ENCODE results near the gene MATR3. TPM values are rescaled to one million over a fixed set of nuclear protein-coding genes. Genes with fewer than 3 reads are reported as not detected.

MATR3 gene
- total RNA-seq, 6 experiments from 2014 or later: 43.5 to 73.8 (median 65.3) TPM

DNA sequence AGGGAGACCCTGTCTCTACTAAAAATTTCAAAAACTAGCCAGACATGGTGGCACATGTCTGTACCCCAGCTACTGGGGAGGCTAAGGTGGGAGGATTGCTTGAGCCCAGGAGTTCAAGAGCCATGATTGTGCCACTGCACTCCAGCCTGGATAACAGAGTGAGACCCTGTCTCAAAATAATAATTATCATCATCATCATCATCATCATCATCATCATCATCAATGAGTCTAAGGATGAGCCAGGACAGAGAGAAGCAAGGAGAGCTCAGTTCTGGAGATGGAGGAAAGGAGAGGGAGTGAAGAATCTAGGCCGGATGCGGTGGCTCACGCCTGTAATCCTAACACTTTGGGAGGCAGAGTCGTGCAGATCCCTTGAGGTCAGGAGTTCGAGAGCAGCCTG is 36.7 kb upstream of the MATR3 start:
- no peak for ATAC-seq
- no peaks in the 10 kb centered on the region for H3K27me3 ChIP-seq
- H3K36me3 ChIP-seq: no peaks in the 10 kb centered on the region
- no peaks in the 10 kb centered on the region for H3K9me3 ChIP-seq
- DNase-seq: no peak
- 100% methylated on average over 1 of the region's 5 CpGs for WGBS (ENCODE audit: insufficient coverage, low coverage, low lambda C conversion rate, missing lambda C conversion rate)
- no peak overlapping the region for H3K4me3 ChIP-seq
- intact Hi-C loops (cut with DNase I): no loop called here
- no peak overlapping the region for H3K27ac ChIP-seq
- no peaks in the 10 kb centered on the region for H3K4me1 ChIP-seq
- TF ChIP-seq, protein P1, sequence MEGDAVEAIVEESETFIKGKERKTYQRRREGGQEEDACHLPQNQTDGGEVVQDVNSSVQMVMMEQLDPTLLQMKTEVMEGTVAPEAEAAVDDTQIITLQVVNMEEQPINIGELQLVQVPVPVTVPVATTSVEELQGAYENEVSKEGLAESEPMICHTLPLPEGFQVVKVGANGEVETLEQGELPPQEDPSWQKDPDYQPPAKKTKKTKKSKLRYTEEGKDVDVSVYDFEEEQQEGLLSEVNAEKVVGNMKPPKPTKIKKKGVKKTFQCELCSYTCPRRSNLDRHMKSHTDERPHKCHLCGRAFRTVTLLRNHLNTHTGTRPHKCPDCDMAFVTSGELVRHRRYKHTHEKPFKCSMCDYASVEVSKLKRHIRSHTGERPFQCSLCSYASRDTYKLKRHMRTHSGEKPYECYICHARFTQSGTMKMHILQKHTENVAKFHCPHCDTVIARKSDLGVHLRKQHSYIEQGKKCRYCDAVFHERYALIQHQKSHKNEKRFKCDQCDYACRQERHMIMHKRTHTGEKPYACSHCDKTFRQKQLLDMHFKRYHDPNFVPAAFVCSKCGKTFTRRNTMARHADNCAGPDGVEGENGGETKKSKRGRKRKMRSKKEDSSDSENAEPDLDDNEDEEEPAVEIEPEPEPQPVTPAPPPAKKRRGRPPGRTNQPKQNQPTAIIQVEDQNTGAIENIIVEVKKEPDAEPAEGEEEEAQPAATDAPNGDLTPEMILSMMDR (IDR thresholded peaks at IDR 0.05): no peak
- TF ChIP-seq POLR2A (IDR thresholded peaks at IDR 0.05): no peak

DNA sequence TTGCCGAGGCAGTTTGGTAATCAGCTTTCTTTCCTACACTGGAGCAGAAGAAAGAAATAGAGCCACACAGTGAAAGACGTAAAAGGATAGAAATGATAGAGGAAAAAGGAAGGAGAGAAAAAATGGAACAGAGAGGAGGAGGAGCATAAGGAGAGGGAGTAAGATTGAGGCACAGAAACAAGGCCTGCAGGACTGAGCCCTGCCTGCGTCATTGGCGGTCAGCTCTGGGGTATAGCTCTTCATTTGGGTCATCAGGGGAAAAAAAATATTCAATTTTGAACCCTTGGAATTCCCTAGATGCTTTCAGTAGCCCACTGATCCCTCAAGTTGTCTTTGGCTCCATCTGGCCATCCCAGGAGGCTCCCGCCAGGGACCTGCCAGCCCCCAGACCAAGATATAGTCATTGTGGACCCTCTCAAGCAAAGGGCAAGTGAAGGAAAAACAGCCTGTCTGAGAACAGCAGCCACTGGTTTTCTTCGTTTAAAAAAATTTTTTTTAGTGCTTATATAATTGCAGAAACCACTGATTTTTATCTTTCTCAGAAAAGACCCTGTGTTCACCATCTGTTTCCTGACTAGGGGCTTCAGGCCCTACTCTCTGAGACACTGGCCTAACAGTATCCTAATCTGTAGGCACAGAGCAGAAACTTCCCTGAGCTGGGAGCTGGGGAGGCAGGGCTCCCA is 31.3 kb upstream of the MATR3 start:
- DNase-seq (no peak), ATAC-seq (no peak)
- H3K27me3 ChIP-seq: no peaks in the 10 kb centered on the region
- intact Hi-C loops (cut with DNase I): no loop called here
- H3K9me3 ChIP-seq: no peaks in the 10 kb centered on the region
- H3K36me3 ChIP-seq: no peaks in the 10 kb centered on the region
- TF ChIP-seq POLR2A (IDR thresholded peaks at IDR 0.05): no peak
- TF ChIP-seq, protein P1 (IDR thresholded peaks at IDR 0.05): no peak
- WGBS (ENCODE audit: insufficient coverage, low coverage, low lambda C conversion rate, missing lambda C conversion rate): 52% methylated on average over 5 of the region's 6 CpGs
- H3K4me3 ChIP-seq: no peak overlapping the region
- H3K27ac ChIP-seq: no peak overlapping the region
- no peaks in the 10 kb centered on the region for H3K4me1 ChIP-seq

GRCh38 chr5:139262742-139263445 is 30.6 kb upstream of the MATR3 start:
- ATAC-seq: peak; percentile 98 to 99 (median 99)
- no peak overlapping the region for H3K27ac ChIP-seq
- DNase-seq: peak; percentile 75 to 81 (median 77)
- H3K4me1 ChIP-seq: no peaks in the 10 kb centered on the region
- no peaks in the 10 kb centered on the region for H3K27me3 ChIP-seq
- no peak for TF ChIP-seq POLR2A (IDR thresholded peaks at IDR 0.05)
- TF ChIP-seq, protein P1 (IDR thresholded peaks at IDR 0.05): peak; percentile 86 to 89 (median 87)
- H3K36me3 ChIP-seq: no peaks in the 10 kb centered on the region
- intact Hi-C loops (cut with DNase I): no loop called here
- WGBS (ENCODE audit: insufficient coverage, low coverage, low lambda C conversion rate, missing lambda C conversion rate): 46% methylated on average over 4 of the region's 8 CpGs
- no peaks in the 10 kb centered on the region for H3K9me3 ChIP-seq
- no peak overlapping the region for H3K4me3 ChIP-seq

GRCh38 chr5:139263536-139263935 is 30.0 kb upstream of the MATR3 start:
- intact Hi-C loops (cut with DNase I): no loop called here
- Histone ChIP-seq H3K4me3 (no peak overlapping the region), H3K4me1 (no peaks in the 10 kb centered on the region), H3K27ac (no peak overlapping the region), H3K27me3 (no peaks in the 10 kb centered on the region), H3K9me3 (no peaks in the 10 kb centered on the region), H3K36me3 (no peaks in the 10 kb centered on the region)
- no CpG with 5 or more reads among the region's 1 CpG for WGBS (ENCODE audit: insufficient coverage, low coverage, low lambda C conversion rate, missing lambda C conversion rate)
- ATAC-seq (no peak), DNase-seq (no peak)
- TF ChIP-seq POLR2A (IDR thresholded peaks at IDR 0.05): no peak
- TF ChIP-seq, protein P1 (IDR thresholded peaks at IDR 0.05): no peak
